Upper lobe of left lung (tissue), 4 donors: ENCODE results near the gene ZSCAN25.

Source experiments
- CTCF ChIP-seq, 6 experiments: fragments of 450-650 bp in 4 of 6; fragments of 200-600 bp in 2 of 6; sonication (generic) in 2 of 6; IDR thresholded peaks; one replicate each; pipeline ENCODE4 v1.5.1; 2016 to 2019; ENCODE audit warnings: antibody characterized with exemption in 6 of 6
- POLR2A ChIP-seq, 4 donors: fragments of 450-650 bp; IDR thresholded peaks; one replicate each; pipeline ENCODE4 v1.5.1; 2016 to 2017; ENCODE audit warnings: antibody characterized with exemption in 4 of 4, mild to moderate bottlenecking in 2 of 4

- TF ChIP-seq CTCF (IDR thresholded peaks at IDR 0.05): no peak
- no peak for TF ChIP-seq POLR2A (IDR thresholded peaks at IDR 0.05)
Measured at GRCh38 chr7:99588868-99589267, 27.9 kb upstream of the ZSCAN25 start.
